ENCODE measurements around the gene CCL26. TPM values are rescaled to one million over a fixed set of nuclear protein-coding genes. Genes with fewer than 3 reads are reported as not detected.
"Not testable (repeated sequence)": the region's sequence is repeated elsewhere in the genome, so short reads cannot be mapped to it uniquely, and the experiment has no call there.

Gene CCL26
- total RNA-seq, 2 experiments from 2014 or later, result not detected

DNA sequence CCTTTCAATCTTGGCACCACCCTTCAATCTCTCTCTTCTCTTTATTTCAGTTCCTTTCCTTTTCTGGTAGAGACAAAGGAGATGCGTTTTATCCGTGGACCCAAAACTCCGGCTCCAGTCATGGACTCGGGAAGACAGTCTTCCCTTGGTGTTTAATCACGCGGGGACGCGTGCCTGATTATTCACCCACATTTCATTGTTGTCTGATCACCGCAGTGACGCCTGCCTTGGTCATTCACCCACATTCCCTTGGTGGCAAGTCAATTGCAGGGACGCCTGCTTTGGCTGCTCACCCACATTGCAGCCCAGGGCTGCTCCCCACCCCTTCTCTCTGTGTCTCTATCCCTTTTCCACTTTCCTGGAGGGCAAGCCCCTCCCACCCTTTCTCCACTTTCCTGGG lies 7.5 kb upstream of the CCL26 start:
- H3K9me3 Mint-ChIP-seq (ENCODE audit: low read depth); ATAC-seq; H3K36me3 Mint-ChIP-seq; H3K4me3 Mint-ChIP-seq; H3K27ac Mint-ChIP-seq; DNase-seq; CTCF ChIA-PET: not testable (repeated sequence)
- Mint-ChIP-seq H3K27me3 (peaks cover 36% of the 10 kb centered on the region), H3K4me1 (peaks cover 29% of the 10 kb centered on the region)

DNA sequence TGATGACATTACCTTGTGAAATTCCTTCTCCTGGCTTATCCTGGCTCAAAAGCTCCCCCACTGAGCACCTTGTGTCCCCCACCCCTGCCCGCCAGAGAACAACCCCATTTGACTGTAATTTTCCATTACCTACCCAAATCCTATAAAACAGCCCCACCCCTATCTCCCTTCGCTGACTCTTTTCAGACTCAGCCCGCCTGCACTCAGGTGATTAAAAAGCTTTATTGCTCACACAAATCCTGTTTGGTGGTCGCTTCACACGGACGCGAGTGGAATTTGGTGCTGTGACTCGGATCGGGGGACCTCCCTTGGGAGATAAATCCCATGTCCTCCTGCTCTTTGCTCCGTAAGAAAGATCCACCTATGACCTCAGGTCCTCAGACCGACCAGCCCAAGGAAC lies 7.0 kb upstream of the CCL26 start:
- H3K36me3 Mint-ChIP-seq; H3K27ac Mint-ChIP-seq; H3K4me3 Mint-ChIP-seq; CTCF ChIA-PET; DNase-seq; H3K9me3 Mint-ChIP-seq (ENCODE audit: low read depth); ATAC-seq: not testable (repeated sequence)
- Mint-ChIP-seq H3K4me1 (peaks cover 29% of the 10 kb centered on the region), H3K27me3 (peaks cover 36% of the 10 kb centered on the region)

DNA sequence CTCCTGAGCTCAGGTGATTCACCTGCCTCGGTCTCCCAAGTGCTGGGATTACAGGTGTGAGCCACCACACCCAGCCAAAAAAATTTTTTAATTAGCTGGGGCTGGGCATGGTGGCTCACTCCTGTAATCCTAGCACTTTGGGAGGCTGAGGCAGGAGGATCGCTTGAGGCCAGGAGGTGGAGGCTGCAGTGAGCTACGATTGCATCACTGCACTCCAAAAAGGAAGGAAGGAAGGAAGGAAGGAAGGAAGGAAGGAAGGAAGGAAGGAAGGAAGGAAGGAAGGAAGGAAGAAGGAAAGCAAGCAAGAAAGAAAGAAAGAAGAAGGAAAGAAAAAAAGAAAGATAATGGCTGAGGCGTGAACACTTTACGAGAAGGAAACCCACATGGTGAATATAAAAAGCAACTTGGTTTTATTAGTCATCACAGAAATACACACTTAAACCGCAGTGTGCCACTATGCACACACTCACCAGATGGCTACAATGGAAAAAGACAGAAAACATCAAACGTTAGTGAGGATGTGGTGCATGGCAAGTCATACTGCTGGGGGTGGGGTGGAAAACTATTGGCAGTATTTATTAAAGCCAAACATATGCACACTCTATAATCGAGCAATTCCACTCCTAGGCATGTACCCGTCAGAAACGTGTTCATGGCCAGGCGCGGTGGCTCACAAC lies 4.4 kb upstream of the CCL26 start:
- H3K27me3 Mint-ChIP-seq, result peaks cover 20% of the 10 kb centered on the region
- H3K36me3 Mint-ChIP-seq, result peaks cover 3% of the 10 kb centered on the region
- H3K4me3 Mint-ChIP-seq, result no peak overlapping the region
- ATAC-seq, result peak; percentile 85
- CTCF ChIA-PET, result no interaction called here
- DNase-seq, result peak; percentile 78
- H3K4me1 Mint-ChIP-seq, result peaks cover 29% of the 10 kb centered on the region
- no peaks in the 10 kb centered on the region for H3K9me3 Mint-ChIP-seq (ENCODE audit: low read depth)
- H3K27ac Mint-ChIP-seq, result peak overlapping the region; percentile 72

DNA sequence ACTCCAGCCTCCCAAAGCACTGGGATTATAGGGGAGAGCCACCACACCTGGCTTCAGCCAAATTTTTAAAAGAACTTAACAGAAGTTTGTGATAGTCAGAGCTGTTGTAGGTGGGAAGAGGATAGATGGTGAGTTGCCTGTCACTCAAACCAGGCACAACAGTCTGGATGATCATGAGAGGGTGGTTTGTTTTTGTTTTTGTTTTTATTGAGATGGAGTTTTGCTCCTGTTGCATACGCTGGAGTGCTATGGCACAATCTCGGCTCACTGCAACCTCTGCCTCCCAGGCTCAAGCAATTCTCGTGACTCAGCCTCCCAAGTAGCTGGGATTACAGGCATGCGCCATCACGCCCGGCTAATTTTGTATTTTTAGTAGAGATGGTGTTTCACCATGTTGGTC lies 1.9 kb upstream of the CCL26 start:
- ATAC-seq; H3K27ac Mint-ChIP-seq; DNase-seq; H3K4me3 Mint-ChIP-seq; H3K36me3 Mint-ChIP-seq; H3K9me3 Mint-ChIP-seq (ENCODE audit: low read depth); H3K27me3 Mint-ChIP-seq: not testable (repeated sequence)
- peaks cover 29% of the 10 kb centered on the region for H3K4me1 Mint-ChIP-seq
- CTCF ChIA-PET, result interaction anchor here (1.2 kb wide), 1 partner anchor 11 kb away, joined by 4 read pairs; no protein-coding TSS in a partner anchor

DNA sequence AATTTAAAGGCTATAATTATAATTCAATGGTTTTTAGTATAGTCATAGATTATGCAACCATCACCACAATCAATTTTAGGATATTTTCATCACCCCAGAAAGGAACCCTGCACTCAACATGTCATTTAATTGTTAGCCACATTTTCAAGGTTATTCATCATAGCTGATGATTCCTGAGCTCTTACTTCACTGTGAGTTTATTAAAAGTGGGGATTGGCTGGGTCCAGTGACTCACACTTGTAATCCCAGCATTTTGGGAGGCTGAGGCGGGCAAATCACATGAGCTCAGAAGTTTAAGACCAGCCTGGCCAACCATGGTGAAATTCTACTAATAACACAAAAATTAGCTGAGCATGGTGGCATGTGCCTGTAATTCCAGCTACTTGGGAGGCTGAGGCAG lies 787 bp downstream of the CCL26 start:
- CTCF ChIA-PET, result interaction anchor here (1.1 to 1.8 kb wide), 2 partner anchors 9 to 10 kb away, joined by 3 to 5 read pairs; no protein-coding TSS in a partner anchor
- no peak overlapping the region for H3K27ac Mint-ChIP-seq
- DNase-seq (no peak), ATAC-seq (no peak)
- H3K4me1 Mint-ChIP-seq, result peaks cover 11% of the 10 kb centered on the region
- H3K4me3 Mint-ChIP-seq, result no peak overlapping the region
- H3K9me3 Mint-ChIP-seq (ENCODE audit: low read depth), result no peaks in the 10 kb centered on the region
- no peaks in the 10 kb centered on the region for H3K27me3 Mint-ChIP-seq
- no peaks in the 10 kb centered on the region for H3K36me3 Mint-ChIP-seq

DNA sequence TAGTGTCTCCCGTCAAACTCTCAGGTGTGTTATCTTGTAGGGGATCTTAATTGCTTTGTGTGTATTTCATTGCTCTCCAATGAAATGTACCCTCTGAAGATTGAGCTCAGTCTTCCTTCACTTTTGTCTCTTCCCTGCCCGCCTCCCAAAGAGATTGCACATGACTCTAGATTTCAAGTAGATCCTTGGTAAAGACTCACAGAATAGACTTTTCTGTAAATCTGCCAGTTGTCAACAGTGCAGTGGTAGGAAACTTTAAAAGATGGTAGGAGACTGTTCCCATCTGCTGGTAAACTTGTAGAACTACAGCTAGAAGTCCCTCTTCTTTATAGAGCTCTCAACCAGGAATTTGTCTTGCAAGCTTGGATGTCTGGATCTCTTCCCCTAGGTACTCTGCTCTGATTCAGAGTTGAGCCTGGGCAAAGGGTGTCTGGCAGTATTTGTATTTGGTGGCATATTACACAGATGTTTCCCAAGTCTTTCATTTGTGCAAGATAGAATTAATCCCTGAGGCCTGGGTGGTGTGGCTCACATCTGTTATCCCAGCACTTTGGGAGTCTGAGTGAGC lies 9.6 kb downstream of the CCL26 start:
- Mint-ChIP-seq H3K4me3 (no peak overlapping the region), H3K4me1 (peaks cover 3% of the 10 kb centered on the region), H3K36me3 (no peaks in the 10 kb centered on the region), H3K9me3 (ENCODE audit: low read depth) (no peaks in the 10 kb centered on the region), H3K27me3 (no peaks in the 10 kb centered on the region), H3K27ac (no peak overlapping the region)
- ATAC-seq (peak; percentile 78), DNase-seq (no peak)
- CTCF ChIA-PET, result interaction anchor here (0.7 to 2.5 kb wide), 19 partner anchors 10 to 258 kb away, joined by 3 to 10 read pairs (median 4); partner anchors contain the start of gene CCL26

DNA sequence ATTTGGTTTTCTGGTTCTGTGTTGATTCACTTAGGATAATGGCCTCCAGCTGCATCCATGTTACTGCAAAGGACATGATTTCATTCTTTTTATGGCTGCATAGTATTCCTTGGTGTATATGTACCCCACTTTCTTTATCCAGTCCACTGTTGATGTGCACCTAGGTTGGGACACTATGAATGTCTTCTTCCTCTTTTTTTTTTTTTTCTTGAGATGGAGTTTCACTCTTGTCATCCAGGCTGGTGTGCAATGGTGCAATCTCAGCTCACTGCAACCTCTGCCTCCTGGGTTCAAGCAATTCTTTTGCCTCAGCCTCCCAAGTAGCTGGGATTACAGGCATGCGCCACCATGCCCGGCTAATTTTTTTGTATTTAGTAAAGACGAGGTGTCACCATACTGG lies 10.2 kb downstream of the CCL26 start:
- H3K4me3 Mint-ChIP-seq; DNase-seq; ATAC-seq; H3K4me1 Mint-ChIP-seq; H3K27ac Mint-ChIP-seq; H3K27me3 Mint-ChIP-seq; H3K36me3 Mint-ChIP-seq; H3K9me3 Mint-ChIP-seq (ENCODE audit: low read depth): not testable (repeated sequence)
- CTCF ChIA-PET, result interaction anchor here (0.7 to 2.5 kb wide), 18 partner anchors 10 to 327 kb away, joined by 3 to 10 read pairs (median 4); partner anchors contain the start of gene CCL26

DNA sequence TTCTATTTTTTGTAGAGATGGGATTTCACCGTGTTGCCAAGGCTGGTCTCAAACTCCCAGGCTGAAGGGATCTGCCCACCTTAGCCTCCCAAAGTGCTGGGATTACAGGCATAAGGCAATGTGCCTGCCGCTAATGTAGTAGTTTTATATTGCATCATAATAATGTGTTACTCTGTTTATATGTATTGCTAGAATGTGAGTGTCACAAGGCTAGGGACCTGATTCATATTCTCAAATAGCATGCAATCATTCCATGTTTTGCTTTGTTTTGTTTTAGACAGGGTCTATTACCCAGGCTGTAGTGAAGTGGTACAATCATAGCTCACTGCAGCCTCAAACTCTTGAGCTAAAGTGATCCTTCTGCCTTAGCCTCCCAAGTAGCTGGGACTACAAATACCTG lies 13.5 kb downstream of the CCL26 start:
- no peak for ATAC-seq
- CTCF ChIA-PET, result no interaction called here
- no peaks in the 10 kb centered on the region for H3K27me3 Mint-ChIP-seq
- DNase-seq, result no peak
- no peaks in the 10 kb centered on the region for H3K9me3 Mint-ChIP-seq (ENCODE audit: low read depth)
- no peaks in the 10 kb centered on the region for H3K36me3 Mint-ChIP-seq
- H3K4me1 Mint-ChIP-seq, result peaks cover 5% of the 10 kb centered on the region
- H3K27ac Mint-ChIP-seq, result no peak overlapping the region
- H3K4me3 Mint-ChIP-seq, result no peak overlapping the region

DNA sequence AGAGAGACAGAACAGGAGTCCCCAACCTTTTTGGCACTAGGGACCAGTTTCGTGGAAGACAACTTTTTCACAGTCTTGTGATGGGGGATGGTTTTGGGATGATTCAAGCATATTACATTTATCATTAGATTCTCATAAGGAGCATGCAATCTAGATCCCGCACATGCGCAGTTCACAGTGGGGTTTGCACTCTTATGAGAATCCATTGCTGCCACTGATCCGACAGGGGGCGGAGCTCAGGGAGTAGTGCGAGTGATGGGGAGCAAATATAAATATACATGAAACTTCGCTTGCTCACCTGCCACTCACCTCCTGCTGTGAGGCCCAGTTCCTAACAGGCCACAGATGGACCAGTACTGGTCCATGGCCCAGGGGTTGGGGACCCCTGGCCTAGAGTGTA lies 14.2 kb downstream of the CCL26 start:
- Mint-ChIP-seq H3K27me3 (no peaks in the 10 kb centered on the region), H3K27ac (no peak overlapping the region), H3K9me3 (ENCODE audit: low read depth) (no peaks in the 10 kb centered on the region), H3K4me1 (peaks cover 5% of the 10 kb centered on the region), H3K36me3 (no peaks in the 10 kb centered on the region), H3K4me3 (no peak overlapping the region)
- CTCF ChIA-PET, result no interaction called here
- DNase-seq, result no peak
- no peak for ATAC-seq

DNA sequence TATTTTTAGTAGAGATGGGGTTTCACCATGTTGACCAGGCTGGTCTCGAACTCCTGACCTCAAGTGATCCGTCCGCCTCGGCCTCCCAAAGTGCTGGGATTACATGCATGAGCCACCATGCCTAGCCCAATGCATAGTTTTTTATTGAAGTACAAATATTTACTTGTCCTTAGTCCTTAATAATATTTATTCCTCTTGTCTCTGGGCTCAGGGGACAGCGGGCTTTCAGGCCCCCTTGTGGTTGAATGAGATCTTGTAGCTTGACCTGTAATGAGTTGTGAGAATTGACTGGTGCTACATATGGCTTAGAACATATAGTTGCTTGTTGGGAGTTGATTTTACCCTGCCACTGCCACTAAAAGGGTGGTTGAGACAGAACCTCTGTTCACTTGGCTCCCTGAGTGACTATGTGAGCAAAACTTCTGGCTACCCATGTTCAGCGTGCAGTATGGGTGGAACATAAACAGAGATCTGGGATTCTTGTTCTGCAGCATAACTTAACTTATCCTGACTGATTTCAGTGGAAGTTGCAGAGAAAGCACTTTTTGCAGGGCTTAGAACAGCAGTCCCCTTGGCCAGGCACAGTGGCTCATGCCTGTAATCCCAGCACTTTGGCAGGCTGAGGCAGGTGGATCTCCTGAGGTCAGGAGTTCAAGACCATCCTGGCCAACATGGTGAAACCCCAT lies 14.9 kb downstream of the CCL26 start:
- Mint-ChIP-seq H3K9me3 (ENCODE audit: low read depth) (no peaks in the 10 kb centered on the region), H3K27ac (no peak overlapping the region), H3K4me3 (no peak overlapping the region), H3K27me3 (no peaks in the 10 kb centered on the region), H3K4me1 (peaks cover 2% of the 10 kb centered on the region), H3K36me3 (no peaks in the 10 kb centered on the region)
- CTCF ChIA-PET, result no interaction called here
- ATAC-seq (peak; percentile 36), DNase-seq (no peak)

DNA sequence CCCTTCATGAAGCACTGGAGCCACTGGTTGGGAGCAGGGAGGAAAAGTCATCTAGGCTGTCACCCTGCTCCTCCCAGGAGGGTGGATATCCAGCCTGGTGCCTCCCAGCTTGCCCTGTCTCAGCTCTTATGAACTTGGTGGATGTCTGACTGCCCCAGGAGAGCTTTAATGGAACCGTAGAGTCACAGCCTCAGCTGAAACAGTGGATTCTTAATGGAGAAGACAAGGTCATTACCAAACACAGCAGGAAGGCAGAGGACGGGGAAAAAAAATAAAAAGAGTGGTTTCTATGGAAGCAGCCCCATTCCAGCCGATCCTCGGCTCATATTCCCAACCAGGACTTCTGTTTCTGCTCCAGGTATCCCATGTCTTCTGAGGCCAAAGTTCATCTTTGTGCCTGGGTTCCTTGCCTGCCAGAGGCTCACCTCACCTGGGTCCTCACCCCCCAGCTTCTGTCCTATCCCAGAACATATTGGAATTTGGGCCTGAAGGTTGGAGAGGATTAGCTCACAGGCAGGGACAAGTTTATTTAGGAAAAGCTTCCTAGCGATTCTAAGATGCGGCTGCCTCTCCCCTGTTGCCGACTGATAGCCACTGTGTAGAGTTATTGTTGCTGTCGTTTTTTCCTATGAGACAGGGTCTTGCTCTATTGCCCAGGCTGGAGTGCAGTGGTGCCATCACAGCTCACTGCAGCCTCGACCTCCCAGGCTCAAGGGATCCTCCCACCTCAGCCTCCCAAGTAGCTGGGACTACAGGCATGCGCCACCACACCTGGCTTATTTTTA lies 15.6 kb downstream of the CCL26 start:
- no peaks in the 10 kb centered on the region for H3K36me3 Mint-ChIP-seq
- no peak overlapping the region for H3K4me3 Mint-ChIP-seq
- H3K4me1 Mint-ChIP-seq, result peaks cover 2% of the 10 kb centered on the region
- H3K27ac Mint-ChIP-seq, result no peak overlapping the region
- H3K9me3 Mint-ChIP-seq (ENCODE audit: low read depth), result no peaks in the 10 kb centered on the region
- H3K27me3 Mint-ChIP-seq, result no peaks in the 10 kb centered on the region
- DNase-seq (no peak), ATAC-seq (no peak)
- CTCF ChIA-PET, result interaction anchor here (1.3 kb wide), 1 partner anchor 264 kb away, joined by 3 read pairs; no protein-coding TSS in a partner anchor

DNA sequence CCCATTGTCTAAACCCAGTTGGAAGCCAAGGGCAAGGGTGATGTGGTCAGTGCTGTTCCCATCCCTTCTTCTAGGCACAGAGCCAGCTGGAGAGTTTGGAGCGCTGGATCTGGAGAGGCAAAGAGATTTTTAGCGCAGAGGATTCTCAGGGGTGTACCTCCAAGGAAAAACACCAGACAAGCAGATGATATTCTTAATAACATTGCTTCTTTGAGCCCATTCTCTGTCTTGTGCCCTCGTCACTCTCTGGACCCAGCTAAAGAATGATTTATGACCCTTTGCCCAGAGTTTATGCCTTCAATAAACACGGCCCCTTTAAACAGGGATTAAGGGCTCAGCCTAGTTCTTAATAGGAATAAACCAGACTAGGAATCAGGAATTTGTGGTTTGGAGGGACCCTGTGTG lies 28.6 kb downstream of the CCL26 start:
- no peak for ATAC-seq
- no peaks in the 10 kb centered on the region for H3K9me3 Mint-ChIP-seq (ENCODE audit: low read depth)

DNA sequence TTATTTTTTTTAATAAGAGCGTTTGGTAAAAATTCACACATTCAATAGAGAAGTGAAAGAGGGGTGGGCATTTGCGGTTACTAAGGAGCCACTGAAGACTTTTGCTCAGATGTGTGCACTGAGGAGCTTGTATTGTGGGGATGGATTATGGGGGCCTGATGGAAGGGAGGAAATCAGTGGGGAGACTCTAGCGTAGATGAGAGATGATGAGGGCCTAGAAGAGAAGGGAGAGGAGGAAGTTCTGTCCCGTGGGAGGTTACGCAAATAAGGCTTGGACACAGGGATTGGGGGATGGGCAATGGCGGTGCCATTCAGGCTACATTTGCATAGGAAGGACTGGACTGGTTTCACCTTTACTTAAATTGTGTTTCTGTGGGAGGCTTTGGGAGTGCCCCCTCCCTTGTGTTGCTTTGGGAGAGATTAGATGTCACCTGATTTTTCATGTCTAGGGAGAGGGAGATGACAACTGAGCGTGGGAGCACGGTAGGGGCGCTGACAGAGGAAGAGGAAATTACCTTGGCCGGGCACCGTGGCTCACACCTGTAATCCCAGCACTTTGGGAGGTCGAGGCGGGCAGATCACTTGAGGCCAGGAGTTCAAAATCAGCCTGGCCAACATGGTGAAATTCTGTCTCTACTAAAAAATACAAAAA lies 31.0 kb downstream of the CCL26 start:
- Mint-ChIP-seq H3K27ac (no peak overlapping the region), H3K4me3 (peak overlapping the region; percentile 0), H3K4me1 (peaks cover 17% of the 10 kb centered on the region), H3K36me3 (peaks cover 2% of the 10 kb centered on the region), H3K9me3 (ENCODE audit: low read depth) (no peaks in the 10 kb centered on the region), H3K27me3 (peaks cover 11% of the 10 kb centered on the region)
- no peak for ATAC-seq
- CTCF ChIA-PET, result interaction anchor here (2.1 kb wide), 1 partner anchor 22 kb away, joined by 5 read pairs; no protein-coding TSS in a partner anchor
- no peak for DNase-seq

More for the DNA sequence above, 28.6 kb downstream of the CCL26 start:
- no peak for DNase-seq
- CTCF ChIA-PET, result no interaction called here
- H3K4me3 Mint-ChIP-seq, result no peak overlapping the region
- no peaks in the 10 kb centered on the region for H3K36me3 Mint-ChIP-seq
- peaks cover 8% of the 10 kb centered on the region for H3K4me1 Mint-ChIP-seq
- H3K27me3 Mint-ChIP-seq, result peaks cover 11% of the 10 kb centered on the region
- no peak overlapping the region for H3K27ac Mint-ChIP-seq

Measured in activated CD8-positive, alpha-beta memory T cell treated with anti-CD3 and anti-CD28 coated beads, Interleukin-2, amount 10 ng/mL, durations not matched to agents 7 days and 5 days (primary cell).